GM21390 (cell line): Measurements from ENCODE around the gene ZSWIM6.

Source experiments
- ATAC-seq: cut with Tn5 transposase; IDR thresholded peaks from one replicate; pipeline ENCODE4 v1.9.1; 2021; ENCODE audit not compliant: unreplicated experiment

Gene ZSWIM6

GRCh38 chr5:61306531-61307131 is 25.4 kb upstream of the ZSWIM6 start:
- peak; percentile 93 for ATAC-seq

DNA sequence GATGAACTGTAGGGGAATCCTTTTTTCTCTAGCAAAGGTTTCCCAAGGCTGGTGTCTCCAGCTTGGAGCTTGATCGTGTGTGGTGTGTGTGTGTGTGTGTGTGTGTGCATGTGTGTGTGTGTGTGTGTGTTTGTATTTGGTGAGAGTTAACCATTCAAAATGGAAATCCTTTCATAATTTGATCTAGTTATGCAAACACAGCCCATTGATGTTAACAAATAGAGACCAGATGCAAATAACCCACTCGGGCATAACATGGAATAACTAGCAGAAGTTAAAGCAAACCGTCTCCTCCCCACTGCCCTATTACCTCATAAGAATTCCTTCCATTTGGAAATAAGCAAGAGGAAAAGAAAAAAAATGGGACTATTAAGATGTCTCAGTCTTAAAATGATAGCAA is 24.9 kb upstream of the ZSWIM6 start:
- no peak for ATAC-seq

DNA sequence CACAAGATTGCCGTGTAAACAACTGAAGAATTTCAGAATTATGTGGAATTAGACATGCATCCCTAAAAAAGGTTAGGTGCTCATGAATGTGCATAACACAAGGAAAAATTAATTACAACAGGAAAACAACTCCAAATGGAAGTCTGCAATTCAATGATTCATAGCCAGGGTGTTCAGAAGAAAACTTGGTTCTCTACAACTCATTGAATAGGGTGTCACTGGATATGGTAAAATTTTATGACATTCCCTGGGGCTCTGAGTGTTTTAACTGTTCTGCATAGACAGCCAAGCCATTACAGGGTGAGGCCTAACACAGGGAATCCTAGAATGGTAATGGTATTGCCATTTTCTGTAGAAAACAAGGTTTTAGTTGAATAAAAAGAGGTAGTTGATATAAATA is 24.4 kb upstream of the ZSWIM6 start:
- no peak for ATAC-seq

DNA sequence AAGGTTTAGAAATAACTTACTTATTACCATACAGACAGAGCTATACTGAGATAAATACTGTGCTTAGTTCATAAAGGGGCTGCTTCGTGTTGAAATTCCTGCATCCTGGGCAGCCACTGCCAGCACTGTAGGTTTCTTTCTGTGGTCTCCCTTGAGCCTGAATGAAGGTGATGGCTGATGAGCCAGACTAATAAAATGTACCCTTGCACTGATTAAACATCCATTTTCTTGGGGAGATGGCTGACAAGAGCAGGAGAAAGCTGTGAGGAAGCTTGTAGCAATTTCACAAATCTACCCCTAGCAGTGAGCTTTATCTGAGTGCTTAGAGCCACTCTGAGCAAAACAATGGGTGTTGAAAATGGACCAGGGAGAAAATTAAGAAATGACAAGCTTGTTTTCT is 23.3 kb upstream of the ZSWIM6 start:
- ATAC-seq, result no peak

GRCh38 chr5:61309115-61309514 is 22.9 kb upstream of the ZSWIM6 start:
- ATAC-seq, result no peak

DNA sequence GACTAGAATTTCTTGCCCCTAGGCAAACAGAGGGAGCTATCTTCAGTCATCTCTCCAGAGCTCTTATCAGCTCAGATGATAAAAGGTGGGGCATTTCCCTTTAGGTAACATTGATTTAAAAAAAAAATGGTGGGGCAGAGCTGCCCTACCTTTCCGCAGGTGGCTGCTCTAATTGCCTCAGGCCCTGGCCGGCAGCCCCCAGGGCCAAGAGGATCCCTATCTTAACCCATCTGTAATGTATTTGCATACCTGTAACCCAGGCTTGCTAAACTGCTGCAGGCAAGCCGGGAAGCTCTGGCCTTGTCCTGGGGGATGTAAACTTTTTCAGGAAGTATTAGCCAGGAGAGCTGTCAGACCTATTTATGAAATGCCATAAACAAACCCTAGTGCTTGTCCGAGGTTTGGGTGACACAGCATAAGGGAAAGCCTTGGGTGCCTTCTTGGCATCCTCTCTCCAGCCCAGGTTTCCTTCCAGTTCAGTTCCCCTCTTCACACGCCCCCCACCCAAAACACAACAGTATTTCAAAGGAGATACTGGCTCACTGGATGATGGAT is 20.9 kb upstream of the ZSWIM6 start:
- no peak for ATAC-seq

DNA sequence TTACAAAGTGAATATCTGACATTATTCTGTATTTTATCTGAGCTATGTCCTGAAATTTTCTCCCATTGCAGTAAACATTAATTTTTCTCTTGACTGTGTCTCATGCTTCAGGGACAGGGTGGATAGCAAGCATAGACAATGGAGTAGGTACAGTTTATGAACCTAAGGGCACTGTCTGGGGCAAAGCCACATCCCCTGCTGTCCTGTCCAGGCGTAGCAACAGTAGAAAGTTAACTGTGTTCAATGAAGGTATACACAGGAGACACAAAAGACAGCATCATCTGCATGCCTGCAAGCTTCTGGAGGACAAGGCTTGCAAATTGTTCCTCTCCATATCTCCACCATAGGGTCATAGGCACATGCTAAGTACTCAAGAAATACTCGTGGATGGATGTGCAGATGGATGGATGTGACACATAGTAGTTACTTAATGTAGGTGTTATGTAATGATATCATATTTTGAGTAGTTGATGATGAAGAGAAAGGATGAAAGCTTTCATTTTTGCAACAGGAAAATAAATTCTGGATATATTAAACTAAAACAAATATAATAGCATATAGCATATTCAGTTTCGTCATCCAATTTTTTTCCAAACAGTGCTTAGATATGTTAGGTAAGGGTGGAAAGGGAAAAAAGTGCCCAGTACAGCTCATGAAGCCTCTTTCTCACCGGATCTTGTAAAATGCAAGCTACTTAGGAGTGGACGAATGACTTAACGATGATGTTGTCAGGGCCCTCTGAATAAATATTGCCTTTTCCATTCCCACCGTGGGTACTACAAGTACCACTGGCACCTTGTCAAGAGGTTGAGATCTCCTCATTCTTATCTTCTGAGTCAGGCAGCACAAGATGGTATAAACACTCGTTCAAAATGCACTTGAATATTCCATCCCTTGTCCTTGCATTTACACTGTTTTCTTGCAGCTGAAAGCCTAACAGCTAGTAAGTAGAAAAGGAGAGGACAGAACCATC is 19.9 kb upstream of the ZSWIM6 start:
- no peak for ATAC-seq

DNA sequence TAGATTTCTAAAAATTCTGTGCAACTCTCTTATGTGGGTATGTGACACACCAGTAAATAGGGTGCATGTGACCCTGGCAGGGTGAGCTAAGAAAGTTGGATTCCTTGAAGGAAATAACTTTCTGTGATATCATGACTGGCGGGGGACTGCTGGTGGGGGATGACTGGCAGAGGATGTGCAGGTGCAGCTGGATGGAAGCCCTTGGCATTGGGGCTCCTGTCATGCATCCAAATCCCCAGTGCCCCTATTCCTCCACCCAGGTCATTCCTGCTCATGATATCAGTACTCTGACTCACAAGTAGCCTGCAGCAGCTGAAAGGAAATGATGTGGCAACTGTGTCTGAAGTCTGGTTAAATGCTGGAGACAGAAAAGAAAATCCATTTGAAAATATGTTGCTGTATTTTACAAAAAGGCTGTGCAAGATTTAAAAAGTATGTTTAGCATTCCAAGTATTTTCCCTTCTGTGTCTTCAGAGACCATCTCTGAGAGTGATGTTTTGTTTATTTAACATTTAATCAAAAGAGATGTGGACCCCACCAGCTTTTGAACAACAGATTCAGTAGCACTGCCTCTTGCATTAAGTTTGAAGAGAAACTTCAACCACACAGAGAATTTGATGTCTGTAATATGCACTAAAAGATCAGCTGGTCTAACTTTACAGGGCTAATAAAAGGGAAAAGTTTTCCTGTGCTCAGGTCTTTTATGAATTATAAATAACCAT is 17.9 kb upstream of the ZSWIM6 start:
- ATAC-seq, result no peak

GRCh38 chr5:61318376-61318775 is 13.7 kb upstream of the ZSWIM6 start:
- ATAC-seq, result no peak

DNA sequence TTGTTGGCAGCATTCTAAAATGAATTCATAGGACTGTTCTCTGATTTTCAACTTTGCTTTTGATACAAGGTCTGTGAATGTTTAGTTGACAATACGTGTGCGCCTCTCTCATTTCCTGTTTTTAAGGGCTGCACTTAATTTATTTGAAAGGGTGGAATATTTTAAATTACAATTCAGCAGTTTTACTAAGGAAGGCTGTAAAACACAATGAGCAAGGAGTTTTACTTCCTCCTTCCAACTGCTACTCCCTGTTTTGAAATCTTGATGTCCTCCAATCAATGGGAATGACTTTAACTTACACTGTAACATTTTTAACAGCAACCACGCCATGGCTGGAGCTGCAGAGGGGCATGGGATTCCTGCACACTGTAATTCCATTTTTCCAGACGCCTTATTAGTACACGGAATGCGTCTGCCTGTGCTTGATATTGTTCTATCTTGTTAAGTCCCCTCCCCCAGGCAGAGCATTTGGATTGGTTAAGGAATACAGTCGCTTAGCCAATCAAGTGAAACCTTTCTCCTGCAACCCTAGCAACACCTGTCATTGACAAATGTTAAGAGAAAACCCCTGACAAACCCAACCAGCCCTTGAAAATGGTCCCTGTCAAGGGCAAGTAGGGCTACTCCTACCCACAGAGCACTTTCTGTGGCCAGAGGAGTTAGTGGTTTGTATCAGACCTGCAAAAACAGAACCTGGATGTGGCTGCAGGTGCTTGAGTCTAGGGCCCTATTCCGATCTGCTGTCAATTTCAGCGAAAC is 12.5 kb upstream of the ZSWIM6 start:
- peak; percentile 99 for ATAC-seq

DNA sequence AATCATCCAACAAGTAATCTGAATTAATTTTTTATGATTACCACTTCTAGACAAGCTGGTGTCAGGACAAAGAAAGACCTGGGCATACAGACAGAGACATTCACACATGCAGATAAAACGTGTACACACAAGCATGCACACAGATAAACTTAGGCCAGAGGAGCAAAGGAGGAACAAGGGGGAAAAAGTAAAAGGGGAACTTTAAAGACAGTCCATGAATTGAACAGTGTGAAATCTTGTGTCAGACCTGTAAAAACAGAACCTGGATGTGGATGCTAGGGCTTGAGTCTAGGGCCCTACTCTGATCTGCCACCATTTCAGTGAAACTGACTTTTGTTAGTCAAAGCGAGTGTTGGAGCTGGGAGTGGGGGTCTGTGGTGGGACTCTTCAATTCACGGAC is 11.2 kb upstream of the ZSWIM6 start:
- ATAC-seq, result no peak

DNA sequence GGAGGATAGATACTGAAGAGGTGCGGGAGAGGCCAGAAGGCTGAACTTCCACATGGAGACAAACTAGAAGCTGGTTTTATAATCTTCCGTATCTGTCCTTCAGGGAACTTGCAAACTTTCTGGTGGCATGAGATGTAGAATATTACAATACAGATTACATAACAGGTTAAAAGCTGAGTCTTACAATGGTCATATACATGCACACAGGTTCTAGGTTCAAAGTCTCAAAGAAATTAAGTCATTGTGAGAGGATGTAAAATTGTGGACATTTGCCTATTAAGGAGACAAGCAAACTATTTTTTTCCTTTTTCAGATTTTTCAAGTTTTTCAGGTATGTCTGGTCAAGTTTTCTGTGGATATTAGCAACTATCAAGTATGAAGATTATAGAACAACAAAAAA is 10.4 kb upstream of the ZSWIM6 start:
- no peak for ATAC-seq

DNA sequence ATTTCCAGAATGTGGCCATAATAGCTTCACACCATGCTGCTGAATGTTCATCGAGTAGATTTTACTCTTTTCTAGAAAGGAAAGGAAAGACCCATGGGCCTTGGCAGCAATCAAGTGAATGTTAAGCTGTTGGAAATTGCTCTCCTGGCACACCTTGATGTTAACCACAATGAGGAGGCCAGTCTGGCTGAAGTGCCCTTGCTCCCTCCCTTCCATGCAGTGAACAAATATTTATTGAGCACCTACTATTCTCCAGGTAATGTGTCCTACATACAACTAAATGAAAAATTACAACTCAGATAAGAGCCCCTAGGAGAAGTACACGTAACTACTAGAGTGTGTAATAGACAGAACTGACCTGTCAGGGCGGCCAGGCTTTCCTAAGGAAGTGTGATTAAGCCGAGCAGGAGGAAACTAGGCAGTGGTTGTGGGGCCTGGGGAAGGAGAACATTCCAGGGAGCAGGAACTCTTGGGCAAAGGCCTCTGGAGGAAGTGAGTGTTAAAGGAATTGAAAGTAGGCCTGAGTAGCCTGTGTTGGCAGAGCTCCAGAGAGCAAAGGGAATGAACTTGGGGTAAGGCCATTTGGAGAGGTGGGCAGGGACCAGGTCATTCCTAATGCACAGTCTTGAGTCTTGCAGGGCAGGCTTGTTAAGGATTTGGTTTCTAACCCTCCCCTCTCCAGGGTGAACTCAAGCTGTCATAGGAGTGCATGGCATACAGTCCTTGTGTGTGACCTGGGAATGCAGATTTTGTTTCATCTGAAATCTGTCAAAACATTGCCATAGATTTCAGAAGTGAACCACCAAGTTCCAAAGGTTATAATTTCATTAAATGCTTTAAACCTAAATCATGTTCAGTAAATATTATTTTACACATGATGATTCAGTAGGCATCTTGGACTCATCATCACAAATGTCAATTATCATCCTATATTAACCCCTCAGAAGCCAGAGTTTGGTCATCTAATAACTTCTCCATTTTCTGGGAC is 9.0 kb upstream of the ZSWIM6 start:
- no peak for ATAC-seq

- peak; percentile 32 for ATAC-seq
Observed at GRCh38 chr5:61327760-61328753, 4.0 kb upstream of the ZSWIM6 start.

- no peak for ATAC-seq
Observed at GRCh38 chr5:61328791-61329549, 3.1 kb upstream of the ZSWIM6 start.

- ATAC-seq, result no peak
Observed at GRCh38 chr5:61329550-61330128, 2.4 kb upstream of the ZSWIM6 start.

GRCh38 chr5:61330341-61330844 is 1.7 kb upstream of the ZSWIM6 start:
- no peak for ATAC-seq
